Endometrial microvascular endothelial cells (primary cell): ENCODE data around the gene CTTNBP2. TPM values are rescaled to one million over a fixed set of nuclear protein-coding genes. Genes with fewer than 3 reads are reported as not detected.
"Not testable (repeated sequence)": the region's sequence is repeated elsewhere in the genome, so short reads cannot be mapped to it uniquely, and the experiment has no call there.

Experiments
- in situ Hi-C: cut with HindIII; loops from 2 replicates; pipeline ENCODE4 v1.10.0; 2017; ENCODE audit warnings: low sequenced_read_pairs, low pct_unique_long_range_greater_than_20kb; ENCODE audit errors: inconsistent ontology term
- total RNA-seq: library from RNA; depleted of rRNA; stranded (reverse); fragments of >200 nt; gene quantifications from one replicate; pipeline ENCODE4 v1.2.3, GENCODE V29; 2015; ENCODE audit errors: inconsistent ontology term

Gene CTTNBP2
- total RNA-seq, 1 donor from 2014 or later = 0.37 TPM

DNA sequence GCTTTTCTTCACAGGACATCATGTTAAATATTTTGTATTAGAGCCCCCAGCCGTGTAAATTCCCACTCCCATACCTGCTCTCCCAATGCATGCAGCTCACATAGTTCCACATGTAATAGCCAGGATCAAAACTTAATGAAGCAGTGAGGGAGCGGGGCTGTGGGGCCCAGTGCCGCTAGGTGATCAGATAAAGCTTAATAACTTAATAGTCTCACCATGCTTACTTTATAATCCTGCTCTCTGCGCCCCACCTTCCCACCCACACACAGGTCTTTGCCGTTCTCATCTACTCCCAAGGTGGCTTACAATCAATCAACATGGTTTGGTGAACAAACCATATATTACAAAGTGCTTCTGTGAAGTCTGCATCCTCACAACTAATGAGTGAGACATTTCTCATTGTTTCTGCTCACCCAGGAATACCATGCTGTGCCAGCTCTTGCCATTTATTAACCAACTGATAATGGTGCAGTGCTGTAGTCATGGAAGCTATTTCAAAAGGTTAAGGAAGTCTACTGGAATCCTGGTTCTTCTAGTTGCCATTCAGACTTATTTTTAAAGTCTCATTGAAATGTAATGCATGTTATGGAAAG is 156.4 kb downstream of the CTTNBP2 start:
- in situ Hi-C loops = no loop called here

DNA sequence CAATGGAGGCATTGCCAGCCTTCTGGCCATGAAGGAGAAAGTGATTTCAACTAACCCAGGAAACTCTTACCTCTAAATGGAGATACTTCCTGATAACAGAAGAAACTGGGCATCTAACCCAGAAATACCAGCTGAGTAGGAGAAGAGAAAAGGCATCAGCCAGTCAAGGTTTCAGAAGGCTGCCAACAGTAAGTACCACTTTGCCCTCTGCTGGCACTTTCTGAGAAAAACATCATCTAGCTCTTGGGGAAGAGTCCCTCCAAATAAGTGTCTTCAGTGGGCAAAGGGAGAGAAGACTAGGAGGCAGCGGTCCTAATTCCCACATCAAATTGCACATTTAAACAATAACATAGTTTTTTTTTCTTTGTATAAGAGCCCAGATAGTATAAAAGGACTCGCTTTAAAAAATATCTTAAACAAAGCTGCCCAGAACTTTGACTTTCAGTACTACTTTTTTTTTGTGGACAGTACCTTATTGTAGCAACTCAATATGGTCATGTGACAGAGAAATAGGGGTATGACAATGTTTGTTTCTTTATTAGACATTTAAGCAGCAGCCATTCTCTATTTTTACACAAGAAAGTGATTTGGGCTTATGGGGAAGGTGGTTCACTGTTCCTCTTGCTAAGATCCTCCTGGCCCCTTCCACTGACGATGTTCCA is 157.3 kb downstream of the CTTNBP2 start:
- in situ Hi-C loops = no loop called here

DNA sequence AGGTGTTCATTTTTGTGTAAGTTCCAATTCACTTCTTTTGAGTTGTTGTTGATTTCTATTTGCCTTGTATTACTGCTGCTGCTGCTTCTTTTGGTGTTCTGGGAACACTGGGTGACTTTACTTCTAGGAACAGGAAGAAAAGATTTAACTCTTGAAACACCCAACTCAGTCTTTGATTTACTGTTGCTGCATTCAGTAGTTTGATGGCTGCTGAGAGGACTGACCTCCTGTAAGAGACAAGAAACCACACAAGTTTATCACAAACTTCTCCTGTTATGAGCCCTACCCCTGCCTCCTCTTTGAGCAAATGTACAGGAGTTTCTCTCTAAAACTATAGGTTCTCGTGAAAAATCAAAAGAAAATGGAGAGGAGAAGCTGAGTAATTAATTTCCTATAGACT is 161.7 kb downstream of the CTTNBP2 start:
- in situ Hi-C loops = no loop called here

DNA sequence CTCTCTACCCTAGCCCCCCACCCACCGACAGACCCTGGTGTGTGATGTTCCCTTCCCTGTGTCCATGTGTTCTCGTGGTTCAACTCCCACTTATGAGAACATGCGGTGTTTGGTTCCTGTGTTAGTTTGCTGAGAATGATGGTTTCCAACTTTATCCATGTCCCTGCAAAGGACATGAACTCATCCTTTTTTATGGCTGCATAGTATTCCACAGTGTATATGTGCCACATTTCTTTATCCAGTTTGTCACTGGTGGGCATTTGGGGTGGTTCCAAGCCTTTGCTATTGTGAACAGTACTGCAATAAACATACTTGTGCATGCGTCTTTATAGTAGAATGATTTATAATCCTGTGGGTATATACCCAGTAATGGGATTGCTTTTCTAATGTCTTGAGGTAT is 165.1 kb downstream of the CTTNBP2 start:
- in situ Hi-C loops = not testable (repeated sequence)

DNA sequence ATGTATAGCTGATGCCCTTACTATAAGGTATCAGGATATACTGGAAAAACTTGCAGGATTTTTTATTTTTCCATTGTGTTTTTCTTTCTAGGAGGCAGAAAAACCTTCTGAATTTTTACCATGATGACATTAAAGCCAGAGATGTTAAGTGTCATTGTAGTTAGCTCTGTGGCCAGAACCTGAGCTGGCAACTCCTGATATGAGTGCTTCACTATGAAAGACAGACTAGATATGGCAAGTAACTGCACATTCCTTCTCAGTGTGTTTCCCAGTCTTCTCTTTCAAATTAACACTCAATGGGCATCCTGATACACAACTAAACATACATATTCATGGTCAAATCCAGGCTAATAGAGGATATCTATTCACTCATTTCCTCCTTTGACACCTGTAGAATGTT is 166.2 kb downstream of the CTTNBP2 start:
- in situ Hi-C loops = no loop called here

DNA sequence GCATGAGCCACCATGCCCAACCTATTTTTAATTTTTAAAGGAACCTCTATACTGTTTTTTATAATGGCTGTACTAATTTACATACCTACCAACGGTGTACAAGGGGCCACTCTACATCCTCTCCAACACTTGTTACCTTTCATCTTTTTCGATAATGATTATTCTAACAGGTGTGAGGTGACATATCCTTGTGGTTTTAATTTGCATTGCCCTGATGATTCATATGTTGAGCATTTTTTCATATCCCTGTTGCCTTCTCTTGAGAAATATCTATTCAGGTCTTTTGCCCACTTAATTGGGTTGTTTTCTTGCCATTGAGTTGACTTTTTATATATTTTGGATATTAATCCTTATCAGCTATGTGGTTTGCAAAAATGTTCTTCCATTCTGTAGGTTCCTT is 167.0 kb downstream of the CTTNBP2 start:
- in situ Hi-C loops = no loop called here

DNA sequence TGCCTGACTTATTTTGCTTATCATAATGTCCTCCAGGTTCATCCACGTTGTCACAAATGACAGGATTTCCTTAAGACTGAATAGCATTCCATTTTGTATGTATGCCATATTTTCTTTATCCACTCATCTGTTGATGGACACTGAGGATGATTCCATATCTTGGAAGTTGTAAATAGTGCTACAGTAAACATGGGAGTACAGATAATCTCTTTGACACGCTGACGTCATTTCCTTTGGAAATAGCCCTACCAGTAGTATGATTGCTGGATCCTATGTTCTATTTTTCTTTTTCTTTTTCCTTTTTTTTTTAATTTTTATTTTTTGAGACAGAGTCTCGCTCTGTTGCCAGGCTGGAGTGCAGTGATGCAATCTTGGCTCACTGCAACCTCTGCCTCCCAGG is 167.6 kb downstream of the CTTNBP2 start:
- in situ Hi-C loops = no loop called here

DNA sequence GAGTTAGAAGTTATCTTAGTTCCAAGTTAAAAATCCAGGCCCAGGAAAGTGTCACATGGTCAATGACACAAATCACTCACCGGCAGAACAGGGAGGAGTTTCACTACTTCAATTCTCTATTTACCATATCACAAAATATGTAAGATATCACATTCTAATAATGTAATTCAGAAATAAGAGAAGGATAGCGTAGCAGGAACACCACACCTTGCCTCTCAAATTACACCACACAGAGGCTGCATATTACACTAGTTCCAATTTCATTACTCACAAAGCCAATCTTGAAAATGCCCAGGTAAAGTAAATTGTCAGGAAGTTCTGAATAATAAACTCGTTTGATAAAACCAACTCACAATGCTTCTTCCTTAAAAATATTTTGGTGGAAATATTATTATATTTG is 169.2 kb downstream of the CTTNBP2 start:
- in situ Hi-C loops = no loop called here

DNA sequence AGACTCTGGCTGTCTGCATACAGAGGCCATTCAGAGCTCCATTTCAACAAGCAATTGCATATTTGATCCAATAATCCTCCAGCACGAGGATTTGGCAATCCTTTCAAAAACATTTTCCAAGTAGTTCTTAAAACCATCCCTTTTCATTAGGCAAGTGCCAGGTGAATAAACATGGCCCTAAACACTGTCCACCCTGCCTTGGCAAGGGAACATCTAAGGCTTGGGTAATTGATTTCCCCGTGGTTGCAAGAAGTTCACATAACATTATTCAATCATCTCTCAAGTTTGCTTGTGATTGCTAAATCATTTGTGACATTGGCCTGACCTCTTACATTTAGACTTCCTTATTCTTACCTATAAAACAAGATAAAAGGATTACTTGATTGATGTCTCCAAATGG is 175.2 kb downstream of the CTTNBP2 start:
- in situ Hi-C loops = no loop called here

DNA sequence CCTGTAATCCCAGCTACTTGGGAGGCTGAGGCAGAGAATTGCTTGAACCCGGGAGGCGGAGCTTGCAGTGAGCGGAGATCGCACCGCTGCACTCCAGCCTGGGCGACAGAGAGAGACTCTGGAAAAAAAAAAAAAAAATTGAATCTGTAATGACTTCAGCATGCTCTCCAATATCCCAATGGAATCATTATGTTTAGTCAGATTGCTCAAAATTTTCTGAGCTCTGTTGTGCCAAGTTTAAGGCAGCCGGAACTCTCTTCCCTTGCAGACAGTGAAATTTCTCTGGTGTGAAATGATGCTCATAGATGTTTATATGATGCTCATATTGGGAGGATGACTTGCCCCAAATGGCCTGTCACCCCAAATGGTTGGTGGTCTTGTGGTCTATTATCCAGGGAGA is 180.9 kb downstream of the CTTNBP2 start:
- in situ Hi-C loops = no loop called here

DNA sequence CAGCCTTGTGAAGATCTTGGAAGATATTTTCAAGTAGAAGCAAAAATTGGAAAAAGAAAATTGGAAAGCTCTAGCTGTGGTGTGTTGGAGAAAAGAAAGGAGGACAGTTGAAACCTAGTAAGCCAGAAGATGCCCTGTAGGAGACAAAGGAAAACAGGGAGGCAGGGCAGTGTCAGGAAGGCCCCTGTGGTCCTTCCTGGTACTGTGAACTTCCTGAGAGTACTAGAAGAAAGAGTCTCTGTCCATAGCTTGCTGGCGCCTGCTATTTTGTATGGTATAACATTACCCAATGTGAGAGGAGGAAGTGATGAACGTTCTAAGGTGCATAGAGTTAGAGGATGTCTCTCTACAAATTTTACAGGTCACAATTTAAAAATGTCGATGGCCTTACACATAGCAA is 183.1 kb downstream of the CTTNBP2 start:
- in situ Hi-C loops = no loop called here

DNA sequence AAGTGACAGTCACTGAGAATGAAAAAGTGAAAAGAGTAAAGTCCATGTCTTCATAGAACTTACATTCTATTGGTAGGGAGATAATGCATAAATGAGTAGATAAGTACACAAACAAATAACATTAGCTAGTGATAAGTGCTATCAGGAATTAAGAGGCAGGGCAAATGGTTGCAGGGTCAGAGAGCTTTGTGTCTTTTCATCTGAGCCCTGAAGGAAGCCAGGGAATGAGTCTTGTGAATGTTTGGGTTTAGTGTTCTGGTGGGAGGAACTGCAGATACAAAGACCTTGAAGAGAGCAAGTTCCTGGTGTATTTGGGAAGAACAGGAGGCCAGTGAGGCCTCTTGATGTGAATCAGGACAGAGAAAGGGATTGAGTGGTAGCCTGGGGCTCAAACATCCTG is 183.8 kb downstream of the CTTNBP2 start:
- in situ Hi-C loops = no loop called here

DNA sequence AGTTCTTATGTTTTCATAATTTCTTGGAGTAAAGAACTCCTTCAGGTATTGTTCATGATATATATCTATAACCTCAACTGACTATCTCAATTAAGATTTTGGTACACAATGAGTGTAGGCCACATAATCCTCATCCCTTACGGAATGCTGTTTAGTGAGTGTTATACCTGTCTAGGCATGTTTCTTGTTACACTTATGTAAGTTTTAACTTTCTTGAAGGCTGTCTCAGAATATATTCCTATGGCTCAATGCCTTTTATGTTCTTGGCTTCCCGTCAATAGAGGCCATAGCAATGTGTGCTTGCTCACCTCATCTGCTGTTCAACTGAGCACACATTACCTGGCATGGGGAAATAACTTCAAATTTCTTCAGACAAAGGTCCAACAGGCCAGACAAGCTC is 185.1 kb downstream of the CTTNBP2 start:
- in situ Hi-C loops = no loop called here

DNA sequence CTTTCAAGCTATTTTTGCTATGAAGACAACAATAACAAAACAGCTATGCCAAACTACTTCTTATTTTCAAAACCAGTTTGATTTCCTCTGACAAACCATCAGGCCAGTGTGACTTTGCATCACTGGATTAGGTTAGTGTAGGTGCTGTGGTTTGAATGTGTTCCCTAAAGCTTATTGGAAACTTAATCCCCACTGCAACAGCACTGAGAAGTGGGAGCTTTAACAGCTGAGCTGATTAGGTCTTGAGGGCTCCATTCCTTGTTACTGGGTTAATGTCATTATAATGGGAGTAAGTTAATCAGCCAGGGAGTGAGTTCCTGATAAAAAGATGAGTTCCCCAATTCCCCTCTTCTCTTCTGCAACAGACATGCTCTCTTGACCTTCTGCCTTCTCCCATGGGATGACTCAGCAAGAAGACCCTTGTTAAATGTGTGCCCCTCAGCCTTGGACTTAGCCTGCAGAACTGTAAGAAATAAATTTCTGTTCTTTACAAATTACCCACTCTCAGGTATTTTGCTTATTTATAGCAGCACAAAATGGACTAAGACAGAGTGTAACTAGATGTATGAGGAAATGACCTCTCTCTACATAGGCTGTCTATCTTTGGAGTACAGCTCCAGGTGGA is 186.8 kb downstream of the CTTNBP2 start:
- in situ Hi-C loops = no loop called here

DNA sequence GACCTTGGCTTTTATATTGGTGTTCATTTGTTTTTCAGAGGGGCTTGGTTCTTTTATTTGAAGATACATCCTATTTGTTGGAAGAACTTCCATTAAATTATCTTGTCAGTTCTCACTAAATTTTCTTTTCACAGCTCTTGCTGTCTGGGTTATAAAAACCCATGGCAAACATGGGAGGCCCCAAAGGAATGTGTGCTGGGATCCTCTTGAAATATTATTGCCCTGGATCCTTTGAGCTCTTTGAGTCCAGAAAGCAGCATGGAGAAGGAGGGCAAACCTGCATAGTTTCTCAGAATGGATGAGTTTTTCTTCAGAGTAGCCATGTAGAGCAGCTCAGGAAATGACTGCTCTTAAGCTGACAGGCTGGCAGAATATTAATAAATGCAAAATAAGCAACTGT is 187.4 kb downstream of the CTTNBP2 start:
- in situ Hi-C loops = no loop called here

DNA sequence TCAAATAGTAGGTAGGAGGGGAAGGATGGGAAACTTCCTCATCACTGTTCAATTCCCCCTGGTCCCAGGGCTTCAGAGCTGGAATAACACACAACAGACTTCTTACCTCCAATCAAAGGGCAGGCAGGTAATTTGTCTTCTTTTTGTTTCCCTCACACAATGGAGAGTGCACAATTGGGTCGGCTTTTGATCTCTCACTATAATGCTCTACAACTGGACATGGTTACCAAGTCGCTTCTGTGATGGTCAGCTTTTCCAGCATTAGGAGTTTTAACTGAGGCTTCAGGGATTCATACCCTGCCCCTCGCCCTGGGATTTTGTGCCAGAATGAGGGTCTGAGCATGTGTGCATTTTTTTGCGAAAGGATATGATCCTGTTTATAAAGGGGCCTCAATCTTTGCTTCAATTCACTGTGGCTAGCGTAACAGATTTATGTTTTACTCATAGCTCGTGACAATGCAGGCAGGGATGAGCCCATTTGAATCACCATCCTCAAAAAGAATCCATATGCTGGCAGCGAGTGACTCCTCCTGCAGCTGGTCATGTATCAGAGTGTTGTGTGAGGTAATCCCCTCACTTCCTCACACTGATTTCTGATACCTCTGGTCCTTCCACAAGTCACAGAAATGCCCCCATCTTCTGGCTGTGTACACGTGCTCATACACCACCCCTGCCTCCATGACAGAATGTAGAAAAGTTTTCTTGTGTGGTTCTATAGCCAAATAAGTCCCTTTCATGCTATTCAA is 189.6 kb downstream of the CTTNBP2 start:
- in situ Hi-C loops = no loop called here

DNA sequence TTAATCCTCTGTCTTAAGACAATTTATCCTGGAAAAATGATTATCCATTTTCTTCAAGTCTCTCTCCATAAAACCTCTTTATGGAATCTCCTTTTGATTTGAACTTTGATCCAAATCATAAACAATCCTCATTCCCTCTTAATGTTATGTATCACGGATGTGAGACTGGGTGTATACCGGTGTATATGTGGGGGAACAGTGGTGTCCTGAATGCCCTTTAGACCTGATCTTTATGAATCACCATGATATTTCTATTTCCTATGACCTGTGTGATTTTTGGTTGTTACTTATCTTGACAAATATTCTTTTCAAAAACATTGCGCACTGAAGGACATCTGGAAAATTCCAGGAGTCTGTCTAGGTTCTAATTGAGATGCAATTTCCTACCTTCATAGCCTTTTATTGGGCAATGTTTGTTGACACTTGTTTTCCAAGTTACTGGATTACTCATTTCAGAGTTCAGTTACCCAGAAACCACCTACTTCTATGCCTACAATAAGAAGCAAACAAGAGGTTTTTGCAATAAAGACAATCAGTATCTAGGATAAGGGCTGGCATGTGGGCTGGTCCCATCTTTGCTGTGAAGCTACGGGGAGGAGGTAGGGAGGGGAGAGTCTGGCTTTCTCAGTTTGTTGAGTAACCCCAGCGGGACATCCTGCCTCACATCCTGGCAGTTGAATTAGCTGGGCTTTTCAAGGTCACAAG is 190.4 kb downstream of the CTTNBP2 start:
- in situ Hi-C loops = no loop called here

DNA sequence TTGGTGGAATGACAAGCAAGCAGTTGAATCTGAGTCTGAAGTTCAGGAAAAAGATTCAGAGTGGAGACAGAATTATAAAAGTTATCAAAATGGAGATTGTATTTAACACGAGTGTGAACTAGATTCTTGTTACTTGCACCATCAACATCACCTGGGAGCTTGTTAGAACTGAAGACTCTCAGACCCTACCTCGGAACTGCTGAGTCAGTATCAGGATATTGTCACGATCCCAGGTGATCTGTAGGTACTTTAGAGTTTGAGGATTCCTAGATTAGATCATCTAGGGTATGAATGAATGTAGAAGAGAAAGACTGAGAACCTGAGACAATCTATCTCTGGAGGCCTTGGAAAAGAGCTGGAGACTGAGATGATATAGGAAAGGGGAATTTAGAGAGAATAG is 194.1 kb downstream of the CTTNBP2 start:
- in situ Hi-C loops = no loop called here
